ENCODE results near the gene GPR146.
"Not testable (repeated sequence)": the region's sequence is repeated elsewhere in the genome, so short reads cannot be mapped to it uniquely, and the experiment has no call there.

DNA sequence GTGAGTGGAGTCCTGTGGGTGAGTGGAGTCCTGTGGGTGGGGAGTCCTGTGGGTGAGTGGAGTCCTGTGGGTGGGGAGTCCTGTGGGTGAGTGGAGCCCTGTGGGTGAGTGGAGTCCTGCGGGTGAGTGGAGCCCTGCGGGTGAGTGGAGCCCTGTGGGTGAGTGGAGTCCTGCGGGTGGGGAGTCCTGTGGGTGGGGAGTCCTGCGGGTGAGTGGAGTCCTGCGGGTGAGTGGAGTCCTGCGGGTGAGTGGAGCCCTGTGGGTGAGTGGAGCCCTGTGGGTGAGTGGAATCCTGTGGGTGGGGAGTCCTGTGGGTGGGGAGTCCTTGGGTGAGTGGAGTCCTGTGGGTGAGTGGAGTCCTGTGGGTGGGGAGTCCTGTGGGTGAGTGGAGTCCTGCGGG is 41.9 kb upstream of the GPR146 start:
- TF ChIP-seq POLR2A, POLR2AphosphoS5, TAF1 (IDR thresholded peaks at IDR 0.05; ENCODE audit: low read depth, low read length): not testable (repeated sequence)

All from GM12891 (cell line).